CD4-positive, alpha-beta T cell (primary cell): ENCODE results near the gene TULP4. TPM values are rescaled to one million over a fixed set of nuclear protein-coding genes. Genes with fewer than 3 reads are reported as not detected.

Experiments used
- ATAC-seq: fragments of 200-7000 bp; cut with Tn5 transposase; one replicate; pipeline ENCODE4 v1.10.0; 2022; ENCODE audit warnings: mild to moderate bottlenecking; ENCODE audit not compliant: poor library complexity
- CTCF ChIA-PET: fragments of 350-600 bp; sonication (Branson Sonifier 250); formaldehyde crosslinking; loops from one replicate; lab custom pipeline; 2021; ENCODE audit warnings: antibody characterized with exemption, inconsistent platforms; lab: Charles Lee
- POLR2A ChIA-PET: fragments of 350-600 bp; sonication (Branson Sonifier 250); formaldehyde crosslinking; loops from one replicate; lab custom pipeline; 2021; ENCODE audit warnings: antibody characterized with exemption, inconsistent platforms; lab: Charles Lee
- DNase-seq, 14 experiments: peaks; one replicate each; pipeline ENCODE4 v3.0.0-alpha.2; 2013 to 2020; ENCODE audit warnings: mixed read lengths in 2 of 14
- H3K27ac ChIP-seq, 2 donors: one replicate each; pipeline versions ENCODE4 v1.5.1 to v1.7.0; 2013; ENCODE audit warnings: low read length in 2 of 2, low read depth in 1 of 2, mild to moderate bottlenecking in 1 of 2
- H3K27me3 ChIP-seq, 2 experiments: 1 replicate in 1 of 2; 2 replicates in 1 of 2; pipeline versions ENCODE4 v1.6.1 to v1.7.0; 2013; ENCODE audit warnings: low read length in 2 of 2, control low read depth in 1 of 2, mild to moderate bottlenecking in 1 of 2, moderate library complexity in 1 of 2; ENCODE audit not compliant: insufficient read depth in 2 of 2, control insufficient read depth in 1 of 2
- H3K36me3 ChIP-seq: one replicate; pipeline ENCODE4 v1.6.1; 2013; ENCODE audit warnings: low read length, control low read depth; ENCODE audit not compliant: insufficient read depth
- H3K4me1 ChIP-seq: one replicate; pipeline ENCODE4 v1.6.1; 2013; ENCODE audit warnings: low read length, control low read depth; ENCODE audit not compliant: insufficient read depth
- H3K4me3 ChIP-seq: one replicate; pipeline ENCODE4 v1.5.1; 2013; ENCODE audit warnings: mild to moderate bottlenecking, low read length, moderate library complexity
- H3K9me3 ChIP-seq, 2 experiments: 1 replicate in 1 of 2; 2 replicates in 1 of 2; pipeline versions ENCODE4 v1.6.1 to v1.7.0; 2013; ENCODE audit warnings: low read length in 2 of 2, mild to moderate bottlenecking in 2 of 2, control low read depth in 1 of 2, moderate library complexity in 1 of 2; ENCODE audit not compliant: control insufficient read depth in 1 of 2, insufficient read depth in 1 of 2
- H3K27ac Mint-ChIP-seq: one replicate; pipeline ENCODE4 v1.8.0; 2020; ENCODE audit warnings: mixed read lengths
- H3K27me3 Mint-ChIP-seq: one replicate; pipeline ENCODE4 v1.8.0; 2021; ENCODE audit warnings: mixed read lengths
- H3K36me3 Mint-ChIP-seq: one replicate; pipeline ENCODE4 v1.8.0; 2021; ENCODE audit warnings: low read depth, mixed read lengths
- H3K4me1 Mint-ChIP-seq: one replicate; pipeline ENCODE4 v1.8.0; 2021; ENCODE audit warnings: low read depth, mixed read lengths
- H3K4me3 Mint-ChIP-seq: one replicate; pipeline ENCODE4 v1.8.0; 2020; ENCODE audit warnings: mild to moderate bottlenecking, mixed read lengths
- H3K9me3 Mint-ChIP-seq: one replicate; pipeline ENCODE4 v1.8.0; 2020; ENCODE audit warnings: mixed read lengths
- CTCF ChIP-seq: fragments of 200-600 bp; IDR thresholded peaks from one replicate; pipeline ENCODE4 v1.8.0; 2022; ENCODE audit warnings: antibody characterized with exemption, mild to moderate bottlenecking
- intact Hi-C, 2 experiments: fragments of 100-400 bp; cut with DNase I in 1 of 2; cut with micrococcal nuclease in 1 of 2; formaldehyde crosslinking; loops; one replicate each; pipeline versions ENCODE4 v1.15.1 to v1.9.0; 2023 to 2025; cut with DNase I, micrococcal nuclease
- total RNA-seq, 174 experiments: library from RNA in 2 of 174; stranded (reverse) in 2 of 174; gene quantifications; one replicate each; pipeline ENCODE4 v1.2.3 and lab custom pipeline; 2021 to 2026

TULP4 gene
- total RNA-seq, 2 experiments from 2014 or later, result 66.1 to 68.2 TPM

GRCh38 chr6:158465257-158465656, 153.0 kb downstream of the TULP4 start:
- ChIA-PET CTCF (no interaction called here), POLR2A (no interaction called here)
- no peak overlapping the region for H3K4me3 Mint-ChIP-seq
- no peak overlapping the region for H3K27ac Mint-ChIP-seq
- TF ChIP-seq CTCF, result no peak
- Histone ChIP-seq H3K4me3 (no peak overlapping the region), H3K27ac (no peak overlapping the region), H3K36me3 (peaks cover 23% of the 10 kb centered on the region), H3K4me1 (no peaks in the 10 kb centered on the region), H3K9me3 (no peaks in the 10 kb centered on the region), H3K27me3 (no peaks in the 10 kb centered on the region)
- H3K36me3 Mint-ChIP-seq, result peaks cover 80% of the 10 kb centered on the region
- DNase-seq (no peak), ATAC-seq (no peak)
- no peaks in the 10 kb centered on the region for H3K4me1 Mint-ChIP-seq
- H3K9me3 Mint-ChIP-seq, result no peaks in the 10 kb centered on the region
- H3K27me3 Mint-ChIP-seq, result no peaks in the 10 kb centered on the region
- intact Hi-C loops, result no loop called here

- Histone ChIP-seq H3K9me3 (no peaks in the 10 kb centered on the region), H3K4me1 (no peaks in the 10 kb centered on the region), H3K27ac (no peak overlapping the region), H3K36me3 (peaks cover 22% of the 10 kb centered on the region), H3K27me3 (no peaks in the 10 kb centered on the region), H3K4me3 (no peak overlapping the region)
- ChIA-PET CTCF (no interaction called here), POLR2A (no interaction called here)
- TF ChIP-seq CTCF, result no peak
- intact Hi-C loops, result no loop called here
- Mint-ChIP-seq H3K36me3 (peaks cover 80% of the 10 kb centered on the region), H3K4me1 (no peaks in the 10 kb centered on the region), H3K4me3 (no peak overlapping the region), H3K27ac (no peak overlapping the region), H3K27me3 (no peaks in the 10 kb centered on the region), H3K9me3 (no peaks in the 10 kb centered on the region)
- ATAC-seq (no peak), DNase-seq (no peak)
Measured at GRCh38 chr6:158465747-158466146, 153.5 kb downstream of the TULP4 start.

- Histone ChIP-seq H3K27me3 (no peaks in the 10 kb centered on the region), H3K4me1 (no peaks in the 10 kb centered on the region), H3K4me3 (no peak overlapping the region), H3K36me3 (peaks cover 14% of the 10 kb centered on the region), H3K27ac (no peak overlapping the region), H3K9me3 (no peaks in the 10 kb centered on the region)
- no peak for DNase-seq
- POLR2A ChIA-PET, result no interaction called here
- H3K4me1 Mint-ChIP-seq, result no peaks in the 10 kb centered on the region
- H3K4me3 Mint-ChIP-seq, result no peak overlapping the region
- no peak for TF ChIP-seq CTCF
- intact Hi-C loops, result no loop called here
- H3K27ac Mint-ChIP-seq, result no peak overlapping the region
- H3K27me3 Mint-ChIP-seq, result no peaks in the 10 kb centered on the region
- H3K9me3 Mint-ChIP-seq, result no peaks in the 10 kb centered on the region
- CTCF ChIA-PET, result no interaction called here
- H3K36me3 Mint-ChIP-seq, result peaks cover 67% of the 10 kb centered on the region
- no peak for ATAC-seq
Measured at GRCh38 chr6:158467923-158468322, 155.7 kb downstream of the TULP4 start.
